ENCODE results near the gene OBI1. TPM values are rescaled to one million over a fixed set of nuclear protein-coding genes. Genes with fewer than 3 reads are reported as not detected.

The OBI1 gene
- total RNA-seq, 1 donor from 2014 or later = 16.5 TPM

DNA sequence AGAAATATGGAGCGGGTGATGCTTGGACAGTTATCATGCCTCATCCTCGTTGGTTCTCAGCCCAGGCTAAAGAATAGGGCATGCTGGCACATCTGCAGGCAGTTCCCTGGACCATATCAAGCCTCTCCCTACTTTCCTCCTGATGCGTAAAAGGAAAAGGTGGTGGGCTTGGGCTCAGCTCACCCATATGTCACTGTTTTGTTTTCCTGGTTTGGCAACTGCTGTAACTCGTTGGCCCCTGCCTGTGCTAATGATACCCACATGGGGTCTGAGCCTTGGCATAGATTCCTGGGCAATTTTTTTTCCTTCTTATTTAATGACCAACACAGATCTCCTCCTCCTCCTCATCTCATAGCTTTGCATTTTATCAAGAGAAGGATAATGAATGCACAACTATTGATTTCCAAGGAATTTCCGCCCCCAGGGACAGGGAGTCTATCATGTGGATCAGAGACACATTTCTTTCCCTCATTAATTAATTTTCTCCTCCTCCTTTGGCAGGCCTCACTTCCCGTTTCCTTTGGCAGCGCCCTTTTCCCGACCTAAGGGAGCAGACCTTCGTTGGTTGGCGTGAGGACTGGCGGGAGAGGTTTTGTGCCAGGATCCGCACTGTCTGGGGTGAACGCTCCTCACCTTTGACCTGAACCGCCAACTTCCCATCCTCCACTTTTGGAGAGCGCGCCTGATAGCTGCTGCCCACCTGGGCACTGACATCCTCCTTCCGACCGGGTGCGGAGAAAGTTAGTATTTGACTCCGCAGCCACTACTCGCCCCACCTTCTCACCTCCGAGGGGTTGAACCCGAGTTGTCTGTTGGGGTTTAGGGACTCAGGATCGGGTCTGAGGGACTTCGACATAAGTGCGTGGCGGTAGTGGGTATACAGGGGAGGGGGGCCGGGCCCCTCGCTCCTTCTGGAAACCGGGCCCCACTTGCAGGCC, 52.2 kb downstream of the OBI1 start:
- Mint-ChIP-seq H3K27me3 (ENCODE audit: low read depth) (peaks cover 95% of the 10 kb centered on the region), H3K4me1 (peaks cover 31% of the 10 kb centered on the region), H3K4me3 (no peak overlapping the region), H3K9me3 (no peaks in the 10 kb centered on the region), H3K27ac (no peak overlapping the region), H3K36me3 (no peaks in the 10 kb centered on the region)
- no peak for DNase-seq (ENCODE audit: low spot score in 2 of 2, unreplicated experiment in 2 of 2)
- TF ChIP-seq, protein P1, sequence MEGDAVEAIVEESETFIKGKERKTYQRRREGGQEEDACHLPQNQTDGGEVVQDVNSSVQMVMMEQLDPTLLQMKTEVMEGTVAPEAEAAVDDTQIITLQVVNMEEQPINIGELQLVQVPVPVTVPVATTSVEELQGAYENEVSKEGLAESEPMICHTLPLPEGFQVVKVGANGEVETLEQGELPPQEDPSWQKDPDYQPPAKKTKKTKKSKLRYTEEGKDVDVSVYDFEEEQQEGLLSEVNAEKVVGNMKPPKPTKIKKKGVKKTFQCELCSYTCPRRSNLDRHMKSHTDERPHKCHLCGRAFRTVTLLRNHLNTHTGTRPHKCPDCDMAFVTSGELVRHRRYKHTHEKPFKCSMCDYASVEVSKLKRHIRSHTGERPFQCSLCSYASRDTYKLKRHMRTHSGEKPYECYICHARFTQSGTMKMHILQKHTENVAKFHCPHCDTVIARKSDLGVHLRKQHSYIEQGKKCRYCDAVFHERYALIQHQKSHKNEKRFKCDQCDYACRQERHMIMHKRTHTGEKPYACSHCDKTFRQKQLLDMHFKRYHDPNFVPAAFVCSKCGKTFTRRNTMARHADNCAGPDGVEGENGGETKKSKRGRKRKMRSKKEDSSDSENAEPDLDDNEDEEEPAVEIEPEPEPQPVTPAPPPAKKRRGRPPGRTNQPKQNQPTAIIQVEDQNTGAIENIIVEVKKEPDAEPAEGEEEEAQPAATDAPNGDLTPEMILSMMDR (IDR thresholded peaks at IDR 0.05; ENCODE audit: unreplicated experiment) = no peak

DNA sequence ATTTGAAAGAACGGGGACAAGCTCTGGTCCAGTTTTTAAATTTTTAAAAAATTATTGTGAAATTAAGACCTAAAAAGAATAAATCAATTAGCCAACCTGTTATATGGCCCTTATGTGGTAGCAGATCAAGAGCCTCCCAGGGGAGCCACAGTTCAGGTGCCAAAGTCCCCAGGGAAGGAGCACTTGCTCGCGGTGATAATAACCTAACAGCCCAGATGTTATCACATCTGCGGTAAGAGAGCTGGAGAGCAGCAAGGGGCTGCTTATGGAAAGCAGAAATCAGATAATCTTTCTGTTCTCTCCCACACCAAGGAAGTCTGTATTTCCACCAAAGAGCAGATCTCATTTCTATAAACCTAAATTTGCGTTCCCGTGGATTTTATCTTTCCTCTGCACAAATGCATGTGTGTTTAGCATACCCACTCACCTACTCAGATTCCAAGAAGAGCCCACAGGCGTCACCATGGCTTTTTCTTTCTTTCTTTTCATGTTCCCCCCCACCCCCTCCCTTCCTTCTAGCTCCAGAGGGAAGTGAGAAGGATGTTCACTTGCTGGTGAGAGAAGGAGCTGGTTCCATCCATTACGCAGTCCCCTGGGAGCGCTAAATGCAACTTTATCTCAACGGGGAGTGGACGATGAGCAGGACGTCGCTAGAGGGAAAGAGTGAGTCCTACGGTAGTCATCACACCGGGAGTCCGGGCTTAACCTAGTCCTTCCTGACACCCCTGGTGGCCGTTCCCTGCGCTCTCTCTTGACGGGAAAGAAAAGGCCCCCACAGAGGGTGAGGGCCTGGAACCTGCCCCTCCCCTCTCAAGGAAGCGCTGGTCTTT, 54.0 kb downstream of the OBI1 start:
- DNase-seq (ENCODE audit: low spot score in 2 of 2, unreplicated experiment in 2 of 2) = no peak
- Mint-ChIP-seq H3K27ac (no peak overlapping the region), H3K4me1 (peaks cover 29% of the 10 kb centered on the region), H3K27me3 (ENCODE audit: low read depth) (peaks cover 95% of the 10 kb centered on the region), H3K4me3 (no peak overlapping the region), H3K9me3 (no peaks in the 10 kb centered on the region), H3K36me3 (no peaks in the 10 kb centered on the region)
- TF ChIP-seq, protein P1 (IDR thresholded peaks at IDR 0.05; ENCODE audit: unreplicated experiment) = no peak

DNA sequence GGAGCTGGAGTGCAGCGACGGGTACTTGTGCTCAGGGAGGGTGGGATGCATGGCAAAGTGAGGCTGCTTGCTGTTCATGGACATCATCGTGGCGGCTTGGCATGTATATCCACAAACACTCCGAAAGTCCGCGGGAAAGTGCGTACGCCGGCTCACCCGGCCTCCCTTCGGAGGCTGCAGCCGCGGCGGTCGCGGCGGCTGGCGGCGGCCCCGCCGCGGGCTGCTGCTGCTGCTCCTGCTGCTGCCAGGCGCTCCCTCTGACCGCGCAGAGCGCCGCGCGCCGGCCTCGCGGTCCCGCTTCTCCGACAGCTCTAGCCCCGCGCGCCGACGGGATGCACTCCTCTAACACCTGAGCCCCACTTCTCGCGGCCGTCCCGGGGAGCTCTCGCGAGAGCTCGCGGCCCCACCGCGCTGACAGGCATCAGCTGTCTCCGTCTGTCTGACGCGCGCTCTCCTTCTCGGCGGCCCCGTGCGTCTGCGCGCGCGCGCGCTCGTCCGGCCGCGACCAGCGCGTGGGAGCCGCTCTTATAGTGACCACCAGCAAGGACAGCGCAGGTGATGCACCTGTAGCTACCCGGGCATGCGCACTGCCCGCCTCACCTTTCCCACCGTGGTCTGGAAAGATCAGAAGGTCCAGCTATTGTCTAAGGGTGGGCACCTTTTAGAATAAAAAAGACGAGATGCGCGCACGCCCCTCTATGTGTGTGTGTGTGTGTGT, 55.6 kb downstream of the OBI1 start, which contains the start of gene POU4F1:
TSS of gene POU4F1 (minus strand) at position 313 of the 718 bp plus-strand sequence. CDS start at position 87, 226 bp downstream.
- Mint-ChIP-seq H3K36me3 (no peaks in the 10 kb centered on the region), H3K27me3 (ENCODE audit: low read depth) (peaks cover 95% of the 10 kb centered on the region), H3K27ac (peak within 1 kb of the TSS; percentile 14), H3K4me3 (peak within 1 kb of the TSS; percentile 58), H3K4me1 (peaks cover 16% of the 10 kb centered on the region), H3K9me3 (no peaks in the 10 kb centered on the region)
- TF ChIP-seq, protein P1 (IDR thresholded peaks at IDR 0.05; ENCODE audit: unreplicated experiment) = no peak
- DNase-seq (ENCODE audit: low spot score in 2 of 2, unreplicated experiment in 2 of 2) = peak in 1 of 2 experiments; percentile 64

DNA sequence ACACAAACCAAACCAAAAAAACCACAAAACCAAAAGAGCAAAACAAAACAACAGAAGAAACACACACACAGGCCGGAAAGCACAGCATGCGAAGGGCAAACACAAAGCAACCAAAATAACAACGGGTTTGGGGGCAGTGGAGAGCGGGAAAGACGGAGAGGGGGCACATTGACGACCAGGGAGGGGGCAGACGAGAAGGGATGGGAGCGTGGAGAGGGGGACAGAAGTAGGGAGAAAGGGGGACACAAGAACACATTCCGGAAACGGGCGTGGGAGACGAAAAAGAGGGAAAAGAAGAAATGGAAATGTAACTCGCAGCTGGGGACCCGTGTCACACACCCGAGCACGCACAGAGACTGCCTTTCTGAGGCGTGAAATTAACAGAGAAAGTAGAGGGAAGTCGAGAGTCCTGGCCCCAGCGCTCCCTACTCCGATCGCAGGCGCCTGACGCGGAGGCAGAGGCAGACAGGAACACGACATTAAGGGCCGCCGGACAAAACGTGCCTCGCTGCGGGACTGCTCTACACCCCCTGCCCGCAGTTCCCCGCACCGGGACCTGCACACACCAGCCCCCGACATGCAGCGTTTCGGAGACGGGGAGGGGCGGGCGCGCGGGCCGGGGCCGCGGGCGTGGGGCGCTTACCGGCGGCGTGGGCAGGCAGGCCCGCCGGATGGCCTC, 56.3 kb downstream of the OBI1 start:
- Mint-ChIP-seq H3K4me3 (peak overlapping the region; percentile 58), H3K27ac (peak overlapping the region; percentile 14), H3K27me3 (ENCODE audit: low read depth) (peaks cover 94% of the 10 kb centered on the region), H3K36me3 (no peaks in the 10 kb centered on the region), H3K4me1 (peaks cover 12% of the 10 kb centered on the region), H3K9me3 (no peaks in the 10 kb centered on the region)
- no peak for DNase-seq (ENCODE audit: low spot score in 2 of 2, unreplicated experiment in 2 of 2)
- TF ChIP-seq, protein P1 (IDR thresholded peaks at IDR 0.05; ENCODE audit: unreplicated experiment) = no peak
